Measurements from ENCODE around the gene MTSS2. TPM values are rescaled to one million over a fixed set of nuclear protein-coding genes. Genes with fewer than 3 reads are reported as not detected.
A peak's percentile ranks its signal among the peaks of the same experiment; 100 is the strongest.

Gene MTSS2
- total RNA-seq, 5 donors from 2014 or later (not counting 1 experiment from before 2014, with no cell fraction given), result 2.2 to 7.1 (median 5.1) TPM

DNA sequence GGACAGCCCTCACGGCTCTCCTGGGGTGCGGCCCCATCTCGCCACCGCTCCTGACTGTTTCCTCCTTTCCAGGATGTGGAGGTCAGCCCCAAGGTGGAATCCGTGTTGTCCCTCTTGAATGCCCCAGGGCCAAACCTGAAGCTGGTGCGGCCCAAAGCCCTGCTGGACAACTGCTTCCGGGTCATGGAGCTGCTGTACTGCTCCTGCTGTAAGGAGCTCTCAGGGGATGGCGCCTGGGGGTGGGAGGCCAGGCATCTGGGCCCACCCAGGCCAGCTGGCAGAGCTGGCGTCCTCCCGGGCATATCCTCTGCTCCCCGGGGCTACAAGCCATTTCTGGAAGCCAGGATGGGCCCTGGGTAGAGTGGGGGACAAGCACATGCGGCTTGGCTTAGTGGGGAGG is 26.3 kb downstream of the MTSS2 start:
- ATAC-seq (replicated peaks in 1 of 4), result no peak
- Mint-ChIP-seq H3K4me3 (no peak overlapping the region), H3K36me3 (no peaks in the 10 kb centered on the region), H3K9me3 (no peaks in the 10 kb centered on the region), H3K27me3 (no peaks in the 10 kb centered on the region), H3K27ac (no peak overlapping the region), H3K4me1 (no peaks in the 10 kb centered on the region)
- DNase-seq, result no peak
- CTCF ChIA-PET, result no interaction called here
- H3K27me3 ChIP-seq (replicated peaks in 1 of 2; ENCODE audit: control insufficient read depth in 2 of 2, extremely low read depth in 1 of 2, insufficient read depth in 2 of 2, low read length in 1 of 2), result no peaks in the 10 kb centered on the region
- H3K9me3 ChIP-seq, result no peaks in the 10 kb centered on the region
- peaks cover 0 to 3% of the 10 kb centered on the region in 2 experiments for H3K4me1 ChIP-seq (ENCODE audit: control insufficient read depth in 1 of 2, extremely low read depth in 1 of 2, insufficient read depth in 2 of 2, low read length in 2 of 2)
- H3K27ac ChIP-seq (ENCODE audit: low read length), result no peak overlapping the region
- H3K36me3 ChIP-seq (ENCODE audit: control insufficient read depth in 2 of 2, extremely low read depth in 1 of 2, insufficient read depth in 1 of 2, low read length in 1 of 2), result peaks cover 0 to under 1% of the 10 kb centered on the region in 2 donors
- POLR2A ChIA-PET, result no interaction called here
- H3K4me3 ChIP-seq (ENCODE audit: control insufficient read depth in 1 of 2, extremely low read depth in 1 of 2, low read length in 1 of 2), result no peak overlapping the region
- 91% methylated on average over 9 of the region's 12 CpGs for WGBS (ENCODE audit: insufficient coverage)

DNA sequence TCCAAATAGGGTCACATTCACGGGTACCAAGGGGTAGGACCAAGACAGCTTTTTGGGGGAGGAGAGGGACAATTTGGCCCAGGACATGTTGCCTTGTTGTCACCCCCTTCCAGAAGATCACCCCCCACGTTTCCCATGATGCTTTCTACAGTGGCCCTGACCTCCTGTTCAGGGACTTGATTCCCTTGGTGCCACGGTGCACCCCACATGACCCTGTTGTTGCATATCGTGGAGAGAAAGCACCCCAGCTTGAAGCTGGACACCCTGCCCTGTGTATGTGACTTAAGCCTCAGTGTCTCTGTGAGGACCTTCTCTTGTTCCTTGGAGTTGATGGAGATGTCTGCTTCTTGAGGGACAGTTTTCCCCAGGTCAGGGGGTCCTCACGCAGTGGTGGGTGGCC is 26.9 kb downstream of the MTSS2 start:
- no peaks in the 10 kb centered on the region for H3K27me3 Mint-ChIP-seq
- 72% methylated on average over 2 of the region's 5 CpGs for WGBS (ENCODE audit: insufficient coverage)
- Histone ChIP-seq H3K9me3 (no peaks in the 10 kb centered on the region), H3K4me3 (ENCODE audit: control insufficient read depth in 1 of 2, extremely low read depth in 1 of 2, low read length in 1 of 2) (no peak overlapping the region), H3K27me3 (replicated peaks in 1 of 2; ENCODE audit: control insufficient read depth in 2 of 2, extremely low read depth in 1 of 2, insufficient read depth in 2 of 2, low read length in 1 of 2) (peaks cover 0 to 6% of the 10 kb centered on the region in 2 experiments), H3K27ac (ENCODE audit: low read length) (no peak overlapping the region), H3K4me1 (ENCODE audit: control insufficient read depth in 1 of 2, extremely low read depth in 1 of 2, insufficient read depth in 2 of 2, low read length in 2 of 2) (peaks cover 0 to 6% of the 10 kb centered on the region in 2 experiments), H3K36me3 (ENCODE audit: control insufficient read depth in 2 of 2, extremely low read depth in 1 of 2, insufficient read depth in 1 of 2, low read length in 1 of 2) (no peaks in the 10 kb centered on the region)
- no peak overlapping the region for H3K27ac Mint-ChIP-seq
- no peak overlapping the region for H3K4me3 Mint-ChIP-seq
- ChIA-PET POLR2A (no interaction called here), CTCF (no interaction called here)
- no peaks in the 10 kb centered on the region for H3K36me3 Mint-ChIP-seq
- H3K4me1 Mint-ChIP-seq, result peaks cover 1 to 2% (median 1%) of the 10 kb centered on the region in 3 donors
- no peak for DNase-seq
- no peak for ATAC-seq (replicated peaks in 1 of 4)
- H3K9me3 Mint-ChIP-seq, result no peaks in the 10 kb centered on the region

DNA sequence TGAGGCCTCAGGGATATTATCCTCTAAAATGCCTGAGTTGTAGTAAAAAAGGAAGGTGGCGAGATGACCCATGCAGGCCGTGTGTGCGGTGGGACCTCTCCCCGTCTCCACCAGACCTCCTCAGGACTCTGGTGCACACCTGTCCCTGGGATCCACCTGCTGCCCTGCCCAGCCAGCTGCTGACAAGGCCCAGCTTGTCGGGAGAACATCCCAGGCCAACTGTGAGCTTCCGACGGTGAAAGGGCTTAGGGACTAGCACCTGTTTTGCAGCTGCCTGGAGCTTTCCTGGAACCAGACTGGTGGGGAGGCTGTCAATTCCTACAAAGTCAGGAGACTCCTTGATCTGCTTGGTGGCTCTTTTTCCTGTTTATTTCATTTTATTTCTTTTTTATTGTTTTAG is 27.9 kb downstream of the MTSS2 start:
- DNase-seq (no peak), ATAC-seq (replicated peaks in 1 of 4) (no peak)
- Histone ChIP-seq H3K9me3 (no peaks in the 10 kb centered on the region), H3K27me3 (replicated peaks in 1 of 2; ENCODE audit: control insufficient read depth in 2 of 2, extremely low read depth in 1 of 2, insufficient read depth in 2 of 2, low read length in 1 of 2) (peaks cover 0 to 8% of the 10 kb centered on the region in 2 experiments), H3K4me3 (ENCODE audit: control insufficient read depth in 1 of 2, extremely low read depth in 1 of 2, low read length in 1 of 2) (no peak overlapping the region), H3K4me1 (ENCODE audit: control insufficient read depth in 1 of 2, extremely low read depth in 1 of 2, insufficient read depth in 2 of 2, low read length in 2 of 2) (peaks cover 0 to 8% of the 10 kb centered on the region in 2 experiments), H3K27ac (ENCODE audit: low read length) (no peak overlapping the region), H3K36me3 (ENCODE audit: control insufficient read depth in 2 of 2, extremely low read depth in 1 of 2, insufficient read depth in 1 of 2, low read length in 1 of 2) (no peaks in the 10 kb centered on the region)
- Mint-ChIP-seq H3K4me3 (no peak overlapping the region), H3K36me3 (no peaks in the 10 kb centered on the region), H3K9me3 (no peaks in the 10 kb centered on the region), H3K27me3 (no peaks in the 10 kb centered on the region), H3K27ac (no peak overlapping the region), H3K4me1 (peaks cover 3 to 6% (median 4%) of the 10 kb centered on the region in 3 donors)
- POLR2A ChIA-PET, result no interaction called here
- 92% methylated on average over 4 of the region's 7 CpGs for WGBS (ENCODE audit: insufficient coverage)
- CTCF ChIA-PET, result no interaction called here

DNA sequence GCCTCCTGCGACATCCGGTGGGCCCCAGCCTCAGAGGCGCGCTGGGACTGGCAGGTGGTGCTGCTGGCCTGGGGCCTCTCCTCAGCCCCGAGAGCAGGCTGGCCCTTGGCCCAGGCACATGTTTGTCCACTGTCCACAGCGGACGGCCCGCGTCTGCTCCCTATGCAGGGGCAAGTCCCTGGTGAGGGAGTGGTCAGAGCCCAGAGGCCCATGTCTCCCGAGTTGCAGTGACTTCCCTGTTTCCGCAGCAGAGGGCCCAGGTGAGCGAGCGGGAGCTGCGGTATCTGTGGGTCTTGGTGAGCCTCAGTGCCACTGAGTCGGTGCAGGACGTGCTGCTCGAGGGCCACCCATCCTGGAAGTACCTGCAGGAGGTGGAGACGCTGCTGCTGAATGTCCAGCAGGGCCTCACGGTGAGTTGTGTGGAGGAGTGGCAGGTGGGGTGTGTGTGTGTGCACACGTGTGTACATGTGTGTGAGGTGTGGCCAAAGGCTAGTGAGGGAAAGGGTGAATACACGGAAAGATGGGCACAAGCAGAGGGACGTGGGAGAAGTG is 29.1 kb downstream of the MTSS2 start:
- H3K4me1 ChIP-seq (ENCODE audit: control insufficient read depth in 1 of 2, extremely low read depth in 1 of 2, insufficient read depth in 2 of 2, low read length in 2 of 2), result peaks cover 0 to 8% of the 10 kb centered on the region in 2 experiments
- H3K36me3 ChIP-seq (ENCODE audit: control insufficient read depth in 2 of 2, extremely low read depth in 1 of 2, insufficient read depth in 1 of 2, low read length in 1 of 2), result no peaks in the 10 kb centered on the region
- no peaks in the 10 kb centered on the region for H3K9me3 Mint-ChIP-seq
- peaks cover 3 to 6% (median 4%) of the 10 kb centered on the region in 3 donors for H3K4me1 Mint-ChIP-seq
- no peaks in the 10 kb centered on the region for H3K27me3 Mint-ChIP-seq
- H3K27me3 ChIP-seq (replicated peaks in 1 of 2; ENCODE audit: control insufficient read depth in 2 of 2, extremely low read depth in 1 of 2, insufficient read depth in 2 of 2, low read length in 1 of 2), result peaks cover 0 to 8% of the 10 kb centered on the region in 2 experiments
- 76% methylated on average over 22 of the region's 22 CpGs for WGBS (ENCODE audit: insufficient coverage)
- no peak overlapping the region for H3K4me3 Mint-ChIP-seq
- H3K27ac ChIP-seq (ENCODE audit: low read length), result no peak overlapping the region
- ChIA-PET CTCF (no interaction called here), POLR2A (no interaction called here)
- no peaks in the 10 kb centered on the region for H3K9me3 ChIP-seq
- ATAC-seq (replicated peaks in 1 of 4) (no peak), DNase-seq (no peak)
- no peak overlapping the region for H3K27ac Mint-ChIP-seq
- no peaks in the 10 kb centered on the region for H3K36me3 Mint-ChIP-seq
- no peak overlapping the region for H3K4me3 ChIP-seq (ENCODE audit: control insufficient read depth in 1 of 2, extremely low read depth in 1 of 2, low read length in 1 of 2)

DNA sequence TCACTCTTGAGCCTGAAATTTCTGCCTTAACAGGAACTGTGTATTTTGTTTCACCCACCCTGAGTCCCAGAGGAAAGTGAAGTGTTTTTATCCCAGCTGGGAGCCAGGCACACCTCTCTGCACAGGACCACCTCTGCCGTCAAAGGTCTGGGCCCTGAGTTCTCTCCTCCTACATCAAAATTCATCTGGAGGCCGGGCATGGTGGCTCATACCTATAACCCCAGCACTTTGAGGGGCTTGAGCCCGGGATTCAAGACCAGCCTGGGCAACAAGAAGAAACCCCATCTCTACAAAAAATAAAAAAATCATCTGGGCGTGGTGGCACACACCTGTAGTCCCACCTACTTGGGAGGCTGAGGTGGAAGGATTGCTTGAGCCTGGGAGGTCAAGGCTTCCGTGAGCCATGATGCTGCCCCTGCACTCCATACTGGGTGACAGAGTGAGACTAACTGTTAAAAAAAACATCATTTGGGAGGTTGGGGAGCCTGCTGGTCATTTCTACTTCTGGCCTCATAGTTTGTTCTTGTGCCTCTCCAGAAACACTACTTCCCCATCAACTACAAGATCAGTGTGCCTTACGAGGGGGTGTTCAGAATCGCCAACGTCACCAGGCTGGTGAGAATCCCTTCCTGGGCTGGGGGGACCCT is 29.7 kb downstream of the MTSS2 start:
- 71% methylated on average over 3 of the region's 8 CpGs for WGBS (ENCODE audit: insufficient coverage)
- no peaks in the 10 kb centered on the region for H3K27me3 Mint-ChIP-seq
- H3K4me3 Mint-ChIP-seq, result no peak overlapping the region
- H3K4me1 Mint-ChIP-seq, result peaks cover 3 to 6% (median 4%) of the 10 kb centered on the region in 3 donors
- no peak for DNase-seq
- no peaks in the 10 kb centered on the region for H3K9me3 ChIP-seq
- no peaks in the 10 kb centered on the region for H3K9me3 Mint-ChIP-seq
- H3K27ac ChIP-seq (ENCODE audit: low read length), result no peak overlapping the region
- ChIA-PET CTCF (no interaction called here), POLR2A (no interaction called here)
- peaks cover 0 to 8% of the 10 kb centered on the region in 2 experiments for H3K27me3 ChIP-seq (replicated peaks in 1 of 2; ENCODE audit: control insufficient read depth in 2 of 2, extremely low read depth in 1 of 2, insufficient read depth in 2 of 2, low read length in 1 of 2)
- peaks cover 0 to 8% of the 10 kb centered on the region in 2 experiments for H3K4me1 ChIP-seq (ENCODE audit: control insufficient read depth in 1 of 2, extremely low read depth in 1 of 2, insufficient read depth in 2 of 2, low read length in 2 of 2)
- no peak overlapping the region for H3K27ac Mint-ChIP-seq
- H3K4me3 ChIP-seq (ENCODE audit: control insufficient read depth in 1 of 2, extremely low read depth in 1 of 2, low read length in 1 of 2), result no peak overlapping the region
- no peaks in the 10 kb centered on the region for H3K36me3 ChIP-seq (ENCODE audit: control insufficient read depth in 2 of 2, extremely low read depth in 1 of 2, insufficient read depth in 1 of 2, low read length in 1 of 2)
- ATAC-seq (replicated peaks in 1 of 4), result no peak
- H3K36me3 Mint-ChIP-seq, result no peaks in the 10 kb centered on the region

DNA sequence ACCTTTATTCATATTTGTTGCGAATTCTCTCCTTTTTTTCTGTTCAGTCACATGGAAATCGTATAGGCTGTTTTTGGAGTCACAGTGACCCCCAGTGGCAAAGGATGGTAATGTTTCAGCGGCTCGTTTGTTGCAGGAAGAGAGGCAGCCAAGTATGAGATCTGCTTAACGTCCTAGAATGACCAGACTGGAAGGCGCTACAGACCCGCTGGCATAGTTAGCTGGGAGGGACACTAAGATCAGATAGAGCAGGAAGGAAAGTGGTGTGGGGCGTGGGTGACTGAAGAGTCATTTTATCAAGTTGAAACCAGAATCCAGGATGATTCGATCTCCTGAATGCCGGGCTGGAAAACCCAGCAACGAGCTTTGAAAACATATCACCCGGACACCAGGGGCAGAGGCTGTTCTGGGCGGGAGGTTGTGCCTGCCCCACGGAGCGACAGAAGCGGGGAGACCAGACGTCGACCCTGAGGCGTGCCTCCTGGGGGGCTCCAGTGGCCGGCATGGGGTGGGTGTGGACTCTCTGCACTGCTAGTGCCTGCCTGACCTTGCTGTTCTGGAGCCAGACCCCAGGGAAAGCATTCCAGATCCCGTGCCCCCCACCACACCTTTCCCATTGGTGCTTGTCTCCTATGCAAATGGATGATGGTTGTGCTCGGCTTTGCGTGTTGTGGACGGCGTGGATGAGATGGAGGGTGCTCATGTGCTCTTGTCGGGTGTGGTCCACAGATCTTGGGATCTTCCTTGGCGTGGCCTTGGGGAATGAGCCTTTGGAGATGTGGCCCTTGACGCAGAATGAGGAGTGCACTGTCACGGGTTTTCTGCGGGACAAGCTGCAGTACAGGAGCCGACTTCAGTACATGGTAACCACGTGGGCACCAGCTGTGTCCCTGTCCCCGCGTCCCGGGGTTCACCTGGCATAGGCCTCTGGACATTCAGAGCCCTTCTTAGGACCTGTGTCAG is 31.8 kb downstream of the MTSS2 start:
- Histone ChIP-seq H3K36me3 (ENCODE audit: control insufficient read depth in 2 of 2, extremely low read depth in 1 of 2, insufficient read depth in 1 of 2, low read length in 1 of 2) (no peaks in the 10 kb centered on the region), H3K9me3 (no peaks in the 10 kb centered on the region), H3K4me1 (ENCODE audit: control insufficient read depth in 1 of 2, extremely low read depth in 1 of 2, insufficient read depth in 2 of 2, low read length in 2 of 2) (peaks cover 0 to 5% of the 10 kb centered on the region in 2 experiments), H3K4me3 (ENCODE audit: control insufficient read depth in 1 of 2, extremely low read depth in 1 of 2, low read length in 1 of 2) (no peak overlapping the region), H3K27me3 (replicated peaks in 1 of 2; ENCODE audit: control insufficient read depth in 2 of 2, extremely low read depth in 1 of 2, insufficient read depth in 2 of 2, low read length in 1 of 2) (peaks cover 0 to 8% of the 10 kb centered on the region in 2 experiments), H3K27ac (ENCODE audit: low read length) (no peak overlapping the region)
- POLR2A ChIA-PET, result interaction anchor here in 1 of 2 donors (0.5 kb wide), 1 partner anchor 200 kb away, joined by 3 read pairs; the partner anchor contains the start of gene FCSK
- Mint-ChIP-seq H3K4me1 (peaks cover 3 to 6% (median 4%) of the 10 kb centered on the region in 3 donors), H3K27ac (no peak overlapping the region), H3K27me3 (no peaks in the 10 kb centered on the region), H3K36me3 (no peaks in the 10 kb centered on the region), H3K4me3 (peak overlapping the region in 2 of 3 donors; percentile 29), H3K9me3 (no peaks in the 10 kb centered on the region)
- ATAC-seq (replicated peaks in 1 of 4), result peak; percentile 75 to 82 (median 80)
- DNase-seq, result peak; percentile 43 to 87 (median 71)
- WGBS (ENCODE audit: insufficient coverage), result 54% methylated on average over 31 of the region's 35 CpGs
- CTCF ChIA-PET, result interaction anchor here (0.7 to 1.4 kb wide), 5 partner anchors 13 to 859 kb away, joined by 3 to 5 read pairs (median 3); no protein-coding TSS in a partner anchor

Data from T-cell (primary cell).